NCI-H446 treated with DMSO at 0.1 percent for 48 hours (cell line): ENCODE results near the gene KRTAP4-4.
"Not testable (repeated sequence)": the region's sequence is repeated elsewhere in the genome, so short reads cannot be mapped to it uniquely, and the experiment has no call there.

Source experiments
- DNase-seq: peaks from one replicate; lab custom pipeline; 2025; lab: John Stamatoyannopoulos, UW

The KRTAP4-4 gene

GRCh38 chr17:41160648-41161047, at the start of gene KRTAP4-4:
KRTAP4-4 (minus strand) TSS chr17:41160748; CDS start chr17:41160691, 57 bp downstream.
- no peak for DNase-seq

DNA sequence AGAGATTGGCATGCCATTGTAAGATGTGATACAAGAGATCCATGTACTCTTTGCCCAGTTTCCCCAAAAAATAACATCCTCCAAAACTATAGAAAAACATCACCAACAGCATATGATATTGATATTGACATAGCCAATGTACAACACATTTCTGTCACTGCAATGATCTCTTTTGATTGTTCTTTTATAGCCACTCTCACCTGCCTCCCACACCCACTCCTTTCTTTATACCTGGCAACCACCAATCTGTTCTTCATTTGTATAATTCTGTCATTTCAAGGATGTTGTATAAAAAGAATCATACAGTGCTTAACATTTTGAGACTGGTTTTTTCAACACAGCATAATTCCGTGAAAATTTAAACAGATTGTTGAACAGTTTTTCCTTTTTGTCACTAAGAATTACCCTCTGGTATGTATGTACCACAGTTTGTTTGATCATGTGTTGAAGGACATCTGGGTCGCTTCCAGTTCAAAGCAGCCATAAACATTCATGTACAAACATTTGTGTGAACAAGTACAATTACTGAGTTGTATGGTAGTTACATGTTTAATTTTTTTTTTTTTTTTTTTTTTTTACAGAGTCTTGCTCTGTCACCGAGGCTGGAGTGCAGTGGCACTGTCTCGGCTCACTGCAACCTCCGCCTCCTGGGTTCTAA, 39.0 kb upstream of the KRTAP4-4 start:
- no peak for DNase-seq

DNA sequence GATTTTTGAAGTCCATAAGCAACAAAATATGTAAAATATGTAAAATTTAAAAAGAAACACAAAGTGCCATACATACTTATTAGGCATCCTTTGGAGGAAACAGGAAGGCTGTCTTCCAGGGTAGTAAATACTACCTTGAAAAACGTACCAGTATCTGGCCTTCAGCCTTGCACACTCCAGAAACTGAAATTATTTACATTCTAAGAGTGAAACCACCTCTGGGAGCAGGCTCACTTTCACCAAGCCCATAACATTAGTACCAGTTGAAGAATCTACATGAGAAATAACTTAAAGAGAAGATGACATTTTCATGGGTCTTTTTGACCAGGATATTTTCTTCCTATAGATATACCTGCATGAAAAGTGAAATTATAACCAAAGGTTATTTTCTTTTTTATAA, 35.5 kb upstream of the KRTAP4-4 start:
- no peak for DNase-seq

GRCh38 chr17:41190328-41190727, 29.8 kb upstream of the KRTAP4-4 start:
- DNase-seq = no peak

- DNase-seq = not testable (repeated sequence)
These were observed 29.3 kb upstream of the KRTAP4-4 start, which contains the start of gene KRTAP9-1 for GRCh38 chr17:41189837-41190318. KRTAP9-1 (plus strand) TSS chr17:41189887; CDS start chr17:41189887, 0 bp downstream.

DNA sequence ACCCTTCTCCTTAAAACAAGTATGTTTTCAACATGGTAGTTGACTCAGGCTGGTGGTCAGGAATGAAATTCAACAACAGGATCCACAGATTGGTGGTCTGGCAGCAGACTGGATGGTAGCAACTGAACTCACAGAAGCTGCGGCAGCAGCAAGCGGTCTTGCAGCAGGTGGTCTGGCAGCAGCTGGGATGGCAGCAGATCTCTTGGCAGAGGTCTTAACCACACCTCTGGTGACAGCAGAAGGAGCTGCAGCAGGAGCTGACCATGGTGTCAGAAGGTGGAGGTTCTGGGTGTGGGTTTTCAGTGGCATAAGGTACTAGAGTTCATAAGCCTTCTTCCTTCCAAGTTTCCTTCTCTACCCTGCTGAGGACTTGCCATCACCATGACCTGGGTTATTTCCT, 26.3 kb upstream of the KRTAP4-4 start:
- DNase-seq = no peak

GRCh38 chr17:41185001-41185400, 24.5 kb upstream of the KRTAP4-4 start:
- DNase-seq = no peak

- no peak for DNase-seq
These were observed 24.0 kb upstream of the KRTAP4-4 start, which contains the start of gene KRTAP4-1 for GRCh38 chr17:41184480-41184961. KRTAP4-1 (minus strand) TSS chr17:41184911; CDS start chr17:41184854, 57 bp downstream.

GRCh38 chr17:41178843-41179616, 18.5 kb upstream of the KRTAP4-4 start:
- DNase-seq = no peak

DNA sequence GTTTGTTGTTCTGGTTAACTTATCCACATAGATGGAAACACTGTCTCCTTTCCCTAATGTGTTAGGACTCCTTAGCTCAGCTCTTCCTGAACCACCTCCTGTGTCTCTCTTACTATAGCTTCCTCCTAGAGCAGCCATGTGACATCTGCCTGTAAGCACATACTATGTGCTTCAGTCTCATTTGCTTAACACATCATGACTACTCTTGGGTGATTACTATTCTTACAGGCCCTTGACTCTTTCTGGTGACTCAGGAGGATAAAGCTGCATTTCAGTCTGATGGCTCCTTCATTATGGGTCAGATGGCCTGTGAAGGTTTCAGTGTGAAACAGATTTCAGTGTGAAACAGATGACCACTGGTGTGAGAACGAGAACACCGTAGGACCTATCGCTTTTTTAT, 17.8 kb upstream of the KRTAP4-4 start:
- no peak for DNase-seq

- no peak for DNase-seq
These were observed 17.3 kb upstream of the KRTAP4-4 start, which contains the start of gene KRTAP4-2 for GRCh38 chr17:41177727-41178271. KRTAP4-2 (minus strand) TSS chr17:41178221; CDS start chr17:41178164, 57 bp downstream.

GRCh38 chr17:41176744-41177387, 16.3 kb upstream of the KRTAP4-4 start:
- DNase-seq = no peak

- no peak for DNase-seq
These were observed 11.3 kb upstream of the KRTAP4-4 start for GRCh38 chr17:41171886-41172285.

GRCh38 chr17:41168121-41168520, 7.6 kb upstream of the KRTAP4-4 start, which contains the start of gene KRTAP4-3:
KRTAP4-3 (minus strand) TSS chr17:41168221; CDS start chr17:41168172, 49 bp downstream.
- no peak for DNase-seq

DNA sequence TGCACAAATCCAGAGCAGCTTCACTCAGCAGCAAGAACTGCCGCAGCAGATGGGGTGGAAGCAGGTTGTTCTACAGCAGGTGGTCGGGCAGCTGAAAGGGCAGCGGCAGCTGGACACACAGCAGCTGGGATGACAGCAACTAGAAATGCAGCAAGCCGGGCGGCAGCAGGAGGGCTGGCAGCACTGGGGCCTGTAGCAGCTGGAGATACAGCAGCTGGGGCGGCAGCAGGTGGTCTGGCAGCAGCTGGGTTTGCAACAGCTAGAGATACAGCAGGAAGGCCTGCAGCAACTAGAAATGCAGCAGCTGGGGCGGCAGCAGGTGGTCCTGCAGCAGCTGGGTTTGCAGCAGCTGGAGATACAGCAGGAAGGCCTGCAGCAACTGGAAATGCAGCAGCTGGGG, 7.0 kb upstream of the KRTAP4-4 start:
- no peak for DNase-seq

DNA sequence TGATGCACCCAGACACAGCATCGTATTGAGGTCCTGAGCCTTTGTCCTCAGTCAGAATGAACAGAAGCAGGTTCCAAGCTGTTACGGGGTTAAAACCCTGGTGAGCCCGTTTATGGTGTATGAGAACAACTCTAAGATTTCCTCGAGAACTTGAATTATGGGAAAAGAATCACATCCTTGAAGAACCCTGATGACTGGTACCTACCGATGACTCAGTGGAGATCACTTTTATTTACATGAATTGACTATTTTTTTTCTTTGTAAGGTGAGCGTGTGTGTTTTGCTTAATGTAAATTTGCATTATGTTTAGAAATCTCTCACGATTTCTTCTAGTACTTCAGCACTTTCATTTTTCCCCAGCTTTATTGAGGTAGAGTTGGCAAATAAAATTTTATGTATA, 3.3 kb upstream of the KRTAP4-4 start:
- DNase-seq = no peak

DNA sequence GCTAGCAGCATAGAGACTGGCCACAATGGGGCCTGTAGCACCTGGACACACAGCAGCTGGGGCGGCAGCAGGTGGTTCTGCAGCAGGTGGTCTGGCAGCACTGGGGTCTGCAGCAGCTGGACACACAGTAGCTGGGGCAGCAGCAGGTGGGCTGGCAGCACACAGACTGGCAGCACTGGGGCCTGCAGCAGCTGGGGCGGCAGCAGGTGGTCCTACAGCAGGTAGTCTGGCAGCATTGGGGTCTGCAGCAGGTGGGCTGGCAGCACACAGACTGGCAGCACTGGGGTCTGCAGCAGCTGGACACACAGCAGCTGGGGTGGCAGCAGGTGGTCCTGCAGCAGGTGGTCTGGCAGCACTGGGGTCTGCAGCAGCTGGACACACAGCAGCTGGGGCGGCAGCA, 358 bp downstream of the KRTAP4-4 start:
- DNase-seq = not testable (repeated sequence)

DNA sequence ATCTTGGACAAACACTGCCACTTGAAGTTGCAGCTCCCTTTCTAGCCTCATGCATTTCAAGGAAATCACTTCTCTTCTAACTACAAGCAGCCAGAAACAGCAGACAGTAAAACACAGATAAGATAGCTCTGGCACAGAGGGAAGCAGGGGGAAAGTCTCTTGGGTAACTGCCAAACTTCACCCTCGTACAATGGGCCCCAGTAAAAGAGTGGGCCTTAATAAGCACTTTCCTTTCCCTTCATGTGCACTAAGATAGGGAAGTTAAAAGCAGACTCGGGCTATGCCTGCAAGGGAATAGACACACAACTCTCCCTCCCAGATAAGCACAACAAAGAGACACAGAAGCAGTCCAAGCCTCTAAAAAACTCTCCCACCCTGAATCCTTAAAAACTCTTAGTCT, 6.7 kb downstream of the KRTAP4-4 start:
- no peak for DNase-seq

GRCh38 chr17:41151525-41151924, 9.0 kb downstream of the KRTAP4-4 start:
- no peak for DNase-seq

GRCh38 chr17:41150026-41150425, 10.5 kb downstream of the KRTAP4-4 start:
- DNase-seq = no peak

DNA sequence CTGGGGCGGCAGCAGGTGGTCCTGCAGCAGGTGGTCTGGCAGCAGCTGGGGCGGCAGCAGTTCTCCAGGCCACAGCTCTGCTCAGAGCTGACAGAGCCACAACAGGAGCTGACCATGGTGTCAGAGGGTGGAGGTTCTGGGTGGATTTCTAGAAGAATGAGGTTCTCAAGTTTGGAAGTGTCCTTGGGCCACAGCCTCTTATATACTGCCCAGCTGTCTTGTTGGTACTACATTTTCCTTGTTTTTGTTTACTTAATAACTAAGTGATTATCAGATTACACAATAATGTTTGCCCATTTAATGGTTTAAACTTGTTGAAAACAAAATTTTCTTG, 10.9 kb downstream of the KRTAP4-4 start, which contains the start of gene KRTAP4-5:
Gene KRTAP4-5, minus strand, starts transcription at position 174 of the 334 bp plus-strand sequence. Its CDS starts 58 bp downstream, at position 116.
- DNase-seq = no peak
